ENCODE measurements around the gene ZMAT5.

ZMAT5 gene

DNA sequence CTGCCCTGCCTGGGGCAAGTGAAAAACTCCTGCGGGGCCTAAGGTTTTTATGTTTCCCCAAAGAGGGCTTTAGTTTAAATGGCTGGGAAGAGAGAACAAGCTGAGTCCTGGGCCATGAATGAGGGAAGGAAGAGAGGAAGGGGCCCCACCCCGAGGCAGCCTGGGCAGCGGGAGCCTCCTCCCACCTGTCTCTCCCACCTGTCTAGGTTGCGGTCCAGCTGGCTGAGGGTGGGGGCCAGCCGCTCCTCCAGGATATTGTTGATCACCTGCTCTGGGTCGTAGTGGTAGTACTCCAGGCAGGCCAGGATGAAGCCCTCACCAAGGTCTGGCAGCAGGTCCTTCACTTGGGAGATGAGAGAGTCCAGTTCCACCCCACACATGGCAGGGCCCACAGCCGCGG, 35.0 kb upstream of the ZMAT5 start:
- Histone ChIP-seq H3K27me3 (ENCODE audit: control insufficient read depth, insufficient read depth, low read length) (no peaks in the 10 kb centered on the region), H3K9ac (ENCODE audit: low read depth, low read length) (no peak overlapping the region), H3K9me3 (ENCODE audit: control insufficient read depth, insufficient read depth, low read length) (no peaks in the 10 kb centered on the region), H3K36me3 (ENCODE audit: control insufficient read depth, insufficient read depth, low read length) (peaks cover 61% of the 10 kb centered on the region), H3K4me3 (ENCODE audit: low read depth, low read length) (no peak overlapping the region), H3K4me1 (ENCODE audit: control insufficient read depth, insufficient read depth, low read length) (no peaks in the 10 kb centered on the region)

- Histone ChIP-seq H3K9ac (ENCODE audit: low read depth, low read length) (no peak overlapping the region), H3K9me3 (ENCODE audit: control insufficient read depth, insufficient read depth, low read length) (no peaks in the 10 kb centered on the region), H3K4me3 (ENCODE audit: low read depth, low read length) (no peak overlapping the region), H3K4me1 (ENCODE audit: control insufficient read depth, insufficient read depth, low read length) (no peaks in the 10 kb centered on the region), H3K36me3 (ENCODE audit: control insufficient read depth, insufficient read depth, low read length) (peaks cover 58% of the 10 kb centered on the region), H3K27me3 (ENCODE audit: control insufficient read depth, insufficient read depth, low read length) (no peaks in the 10 kb centered on the region)
Measured at GRCh38 chr22:29801153-29801552, 34.3 kb upstream of the ZMAT5 start.

GRCh38 chr22:29799217-29799680, 32.4 kb upstream of the ZMAT5 start:
- Histone ChIP-seq H3K4me3 (ENCODE audit: low read depth, low read length) (no peak overlapping the region), H3K4me1 (ENCODE audit: control insufficient read depth, insufficient read depth, low read length) (no peaks in the 10 kb centered on the region), H3K9ac (ENCODE audit: low read depth, low read length) (no peak overlapping the region), H3K27me3 (ENCODE audit: control insufficient read depth, insufficient read depth, low read length) (no peaks in the 10 kb centered on the region), H3K36me3 (ENCODE audit: control insufficient read depth, insufficient read depth, low read length) (peaks cover 41% of the 10 kb centered on the region), H3K9me3 (ENCODE audit: control insufficient read depth, insufficient read depth, low read length) (no peaks in the 10 kb centered on the region)

DNA sequence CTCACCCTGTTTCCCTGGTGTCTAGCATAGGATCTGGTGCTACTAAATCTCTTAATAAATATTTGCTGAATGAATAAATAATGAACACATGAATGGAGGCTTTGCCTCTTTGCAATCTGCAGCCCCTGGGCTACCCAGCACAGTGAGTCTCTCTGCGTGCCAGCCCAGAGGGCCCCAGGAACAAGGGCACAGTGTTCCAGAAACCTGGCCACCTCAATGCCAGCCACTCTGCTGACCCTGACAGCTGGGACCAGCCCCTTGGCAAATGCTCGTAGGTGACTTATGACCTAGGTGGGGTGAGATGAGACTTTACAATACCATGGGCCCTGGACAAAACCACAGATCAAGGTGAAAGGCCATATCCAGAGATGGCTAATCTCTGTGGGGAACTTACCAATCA, 32.0 kb upstream of the ZMAT5 start:
- peaks cover 38% of the 10 kb centered on the region for H3K36me3 ChIP-seq (ENCODE audit: control insufficient read depth, insufficient read depth, low read length)
- H3K27me3 ChIP-seq (ENCODE audit: control insufficient read depth, insufficient read depth, low read length), result no peaks in the 10 kb centered on the region
- H3K4me3 ChIP-seq (ENCODE audit: low read depth, low read length), result no peak overlapping the region
- H3K4me1 ChIP-seq (ENCODE audit: control insufficient read depth, insufficient read depth, low read length), result no peaks in the 10 kb centered on the region
- no peaks in the 10 kb centered on the region for H3K9me3 ChIP-seq (ENCODE audit: control insufficient read depth, insufficient read depth, low read length)
- no peak overlapping the region for H3K9ac ChIP-seq (ENCODE audit: low read depth, low read length)

DNA sequence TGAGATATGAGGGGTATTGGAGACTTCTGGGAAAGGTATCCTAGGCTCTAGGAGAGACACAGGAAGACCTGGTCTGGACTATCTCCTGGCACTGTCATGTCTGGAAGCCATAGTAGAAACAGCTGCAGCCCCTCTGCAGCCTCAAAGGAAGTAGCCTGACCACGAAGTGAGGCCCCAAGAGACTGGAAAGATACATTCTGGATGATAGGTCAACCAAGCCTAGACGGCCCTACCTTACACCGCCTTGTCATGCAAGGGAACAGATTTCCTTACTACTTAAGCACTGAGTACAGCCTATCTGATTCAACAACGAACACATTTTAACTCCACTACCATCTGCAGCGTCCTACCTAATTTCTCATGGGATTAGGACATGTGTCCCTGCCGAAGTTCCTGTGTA, 31.5 kb upstream of the ZMAT5 start:
- Histone ChIP-seq H3K9ac (ENCODE audit: low read depth, low read length) (no peak overlapping the region), H3K36me3 (ENCODE audit: control insufficient read depth, insufficient read depth, low read length) (peaks cover 36% of the 10 kb centered on the region), H3K27me3 (ENCODE audit: control insufficient read depth, insufficient read depth, low read length) (no peaks in the 10 kb centered on the region), H3K4me3 (ENCODE audit: low read depth, low read length) (no peak overlapping the region), H3K9me3 (ENCODE audit: control insufficient read depth, insufficient read depth, low read length) (no peaks in the 10 kb centered on the region), H3K4me1 (ENCODE audit: control insufficient read depth, insufficient read depth, low read length) (no peaks in the 10 kb centered on the region)

DNA sequence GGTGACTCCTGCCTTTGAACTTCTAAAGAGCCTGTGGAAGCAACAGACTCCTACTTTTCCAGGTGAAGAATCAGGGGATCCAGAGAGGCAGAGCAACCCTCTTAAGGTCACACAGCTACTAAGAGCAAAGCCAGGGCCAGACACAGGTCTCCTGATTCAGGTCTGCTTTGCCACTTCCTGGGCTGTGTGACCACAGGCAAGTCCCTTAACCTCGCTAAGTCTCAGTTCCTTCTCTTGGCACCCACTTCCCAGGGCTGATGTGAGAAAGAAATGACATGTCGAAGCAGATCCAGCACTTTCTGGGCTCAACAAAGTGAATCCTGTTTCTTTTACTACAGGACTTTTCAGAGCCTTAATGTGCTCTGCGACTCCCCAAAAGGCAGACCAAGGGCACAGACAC, 30.5 kb upstream of the ZMAT5 start:
- Histone ChIP-seq H3K9ac (ENCODE audit: low read depth, low read length) (no peak overlapping the region), H3K9me3 (ENCODE audit: control insufficient read depth, insufficient read depth, low read length) (no peaks in the 10 kb centered on the region), H3K4me3 (ENCODE audit: low read depth, low read length) (no peak overlapping the region), H3K27me3 (ENCODE audit: control insufficient read depth, insufficient read depth, low read length) (no peaks in the 10 kb centered on the region), H3K36me3 (ENCODE audit: control insufficient read depth, insufficient read depth, low read length) (peaks cover 39% of the 10 kb centered on the region), H3K4me1 (ENCODE audit: control insufficient read depth, insufficient read depth, low read length) (no peaks in the 10 kb centered on the region)

GRCh38 chr22:29795663-29796062, 28.9 kb upstream of the ZMAT5 start:
- Histone ChIP-seq H3K9me3 (ENCODE audit: control insufficient read depth, insufficient read depth, low read length) (no peaks in the 10 kb centered on the region), H3K27me3 (ENCODE audit: control insufficient read depth, insufficient read depth, low read length) (no peaks in the 10 kb centered on the region), H3K4me1 (ENCODE audit: control insufficient read depth, insufficient read depth, low read length) (no peaks in the 10 kb centered on the region), H3K36me3 (ENCODE audit: control insufficient read depth, insufficient read depth, low read length) (peaks cover 33% of the 10 kb centered on the region), H3K4me3 (ENCODE audit: low read depth, low read length) (no peak overlapping the region), H3K9ac (ENCODE audit: low read depth, low read length) (no peak overlapping the region)

DNA sequence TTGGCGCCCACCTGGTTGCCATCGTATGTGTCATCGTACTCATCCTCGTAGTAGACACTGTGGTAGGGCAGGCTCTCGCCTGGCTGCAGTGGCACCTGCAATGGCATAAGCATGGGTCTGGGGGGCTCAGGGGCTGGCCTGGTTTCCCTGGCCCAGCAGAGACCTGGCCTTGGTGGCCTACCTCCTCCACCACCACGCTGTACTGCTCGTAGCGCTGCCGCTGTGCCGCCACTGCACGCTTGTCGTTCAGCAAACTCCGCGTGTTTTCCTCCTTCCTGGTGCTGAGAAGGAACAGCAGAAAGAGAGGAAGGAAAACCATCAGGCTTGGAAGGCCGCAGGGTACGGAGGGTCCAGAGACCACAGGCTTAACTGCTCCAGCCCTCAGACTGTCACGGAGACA, 26.6 kb upstream of the ZMAT5 start:
- H3K4me1 ChIP-seq (ENCODE audit: control insufficient read depth, insufficient read depth, low read length), result no peaks in the 10 kb centered on the region
- H3K27me3 ChIP-seq (ENCODE audit: control insufficient read depth, insufficient read depth, low read length), result no peaks in the 10 kb centered on the region
- no peak overlapping the region for H3K4me3 ChIP-seq (ENCODE audit: low read depth, low read length)
- H3K36me3 ChIP-seq (ENCODE audit: control insufficient read depth, insufficient read depth, low read length), result peaks cover 38% of the 10 kb centered on the region
- H3K9me3 ChIP-seq (ENCODE audit: control insufficient read depth, insufficient read depth, low read length), result no peaks in the 10 kb centered on the region
- no peak overlapping the region for H3K9ac ChIP-seq (ENCODE audit: low read depth, low read length)

- Histone ChIP-seq H3K36me3 (ENCODE audit: control insufficient read depth, insufficient read depth, low read length) (peaks cover 32% of the 10 kb centered on the region), H3K27me3 (ENCODE audit: control insufficient read depth, insufficient read depth, low read length) (no peaks in the 10 kb centered on the region), H3K9ac (ENCODE audit: low read depth, low read length) (no peak overlapping the region), H3K4me3 (ENCODE audit: low read depth, low read length) (no peak overlapping the region), H3K4me1 (ENCODE audit: control insufficient read depth, insufficient read depth, low read length) (no peaks in the 10 kb centered on the region), H3K9me3 (ENCODE audit: control insufficient read depth, insufficient read depth, low read length) (no peaks in the 10 kb centered on the region)
Measured at GRCh38 chr22:29790061-29790460, 23.3 kb upstream of the ZMAT5 start.

DNA sequence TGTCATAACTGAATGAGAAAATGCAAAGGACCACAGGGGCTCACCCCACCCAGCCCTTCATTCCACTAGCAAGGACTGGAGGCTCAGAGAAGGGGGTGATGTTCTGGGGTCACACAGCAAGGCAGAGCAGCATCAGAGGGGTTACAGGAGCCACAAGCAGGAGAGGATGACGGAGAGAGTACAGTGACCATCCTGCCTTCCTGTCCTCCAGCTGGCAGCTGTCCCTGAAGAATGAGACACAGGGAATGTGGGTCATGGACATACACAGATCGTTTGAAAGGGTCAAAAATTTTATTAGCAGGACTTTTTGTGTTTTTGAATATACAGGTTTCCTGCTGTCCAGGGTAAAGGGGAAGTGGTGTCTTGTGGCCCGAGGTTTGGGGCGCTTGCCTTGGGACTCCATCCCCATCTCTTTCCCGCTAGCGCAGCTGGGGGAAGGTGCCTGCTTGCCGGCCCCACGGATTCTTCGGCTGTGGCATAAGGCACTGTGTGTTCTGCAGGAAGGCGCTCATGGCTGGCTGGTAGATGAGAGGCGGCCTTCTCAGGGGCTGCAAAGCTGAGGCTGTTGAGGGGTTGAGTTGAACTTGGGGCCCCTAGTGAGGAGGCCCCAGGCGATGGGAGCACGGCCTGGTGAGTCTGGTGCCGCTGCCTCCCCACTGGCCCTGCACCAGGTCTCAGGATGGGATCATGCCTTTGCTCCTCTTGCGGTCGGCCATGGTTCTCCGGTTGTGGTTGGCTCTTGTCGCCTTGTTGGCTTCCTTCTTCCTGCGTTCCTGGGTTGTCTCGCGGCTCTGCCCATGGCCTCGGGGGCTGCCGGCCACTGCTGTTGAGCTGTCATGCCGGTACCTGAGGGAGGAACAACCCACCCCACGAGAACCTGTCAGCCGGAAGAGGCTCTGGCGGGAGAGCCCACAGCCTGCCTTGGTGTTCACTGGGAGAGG, 21.8 kb upstream of the ZMAT5 start:
- Histone ChIP-seq H3K36me3 (ENCODE audit: control insufficient read depth, insufficient read depth, low read length) (peaks cover 32% of the 10 kb centered on the region), H3K27me3 (ENCODE audit: control insufficient read depth, insufficient read depth, low read length) (no peaks in the 10 kb centered on the region)

DNA sequence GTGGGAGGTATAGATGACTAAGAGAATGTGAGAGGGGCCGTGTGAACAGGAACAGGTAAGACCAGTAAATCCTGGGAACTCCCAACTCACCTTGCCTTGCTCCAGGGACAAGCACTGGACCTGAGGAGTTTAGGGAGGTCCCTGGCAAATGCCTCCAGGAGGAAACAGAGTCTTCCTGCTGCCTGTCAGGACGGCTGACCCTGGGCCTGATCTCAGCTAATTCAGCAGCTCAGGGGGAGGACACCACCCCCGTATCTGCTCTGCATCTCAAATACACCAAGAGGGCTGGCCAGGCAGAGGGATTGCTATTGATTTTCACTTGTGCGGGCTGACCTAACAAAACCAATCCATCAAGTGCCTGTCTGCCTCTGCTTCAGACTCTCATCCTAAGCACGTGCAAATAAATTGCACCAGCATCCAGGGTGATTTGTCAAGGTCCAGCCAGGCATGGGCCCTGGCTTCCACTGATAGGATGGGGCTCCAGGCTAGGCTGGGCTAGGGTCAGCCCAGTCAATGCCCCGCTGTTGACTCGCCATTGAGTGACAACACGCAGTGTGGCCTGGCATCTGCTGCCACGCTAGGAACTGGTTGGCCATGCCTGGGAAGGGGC, 20.7 kb upstream of the ZMAT5 start:
- Histone ChIP-seq H3K9ac (ENCODE audit: low read depth, low read length) (no peak overlapping the region), H3K36me3 (ENCODE audit: control insufficient read depth, insufficient read depth, low read length) (peaks cover 28% of the 10 kb centered on the region), H3K4me3 (ENCODE audit: low read depth, low read length) (no peak overlapping the region), H3K9me3 (ENCODE audit: control insufficient read depth, insufficient read depth, low read length) (no peaks in the 10 kb centered on the region), H3K4me1 (ENCODE audit: control insufficient read depth, insufficient read depth, low read length) (no peaks in the 10 kb centered on the region), H3K27me3 (ENCODE audit: control insufficient read depth, insufficient read depth, low read length) (no peaks in the 10 kb centered on the region)

More for the DNA sequence above, 21.8 kb upstream of the ZMAT5 start:
- H3K9ac ChIP-seq (ENCODE audit: low read depth, low read length), result no peak overlapping the region
- H3K4me3 ChIP-seq (ENCODE audit: low read depth, low read length), result no peak overlapping the region
- H3K9me3 ChIP-seq (ENCODE audit: control insufficient read depth, insufficient read depth, low read length), result no peaks in the 10 kb centered on the region
- no peaks in the 10 kb centered on the region for H3K4me1 ChIP-seq (ENCODE audit: control insufficient read depth, insufficient read depth, low read length)

GRCh38 chr22:29786031-29786430, 19.2 kb upstream of the ZMAT5 start:
- no peaks in the 10 kb centered on the region for H3K9me3 ChIP-seq (ENCODE audit: control insufficient read depth, insufficient read depth, low read length)
- no peak overlapping the region for H3K9ac ChIP-seq (ENCODE audit: low read depth, low read length)
- H3K27me3 ChIP-seq (ENCODE audit: control insufficient read depth, insufficient read depth, low read length), result no peaks in the 10 kb centered on the region
- H3K36me3 ChIP-seq (ENCODE audit: control insufficient read depth, insufficient read depth, low read length), result peaks cover 21% of the 10 kb centered on the region
- no peaks in the 10 kb centered on the region for H3K4me1 ChIP-seq (ENCODE audit: control insufficient read depth, insufficient read depth, low read length)
- H3K4me3 ChIP-seq (ENCODE audit: low read depth, low read length), result no peak overlapping the region
